Bronchial epithelial cell (primary cell): Measurements from ENCODE around the gene GAB3. TPM values are rescaled to one million over a fixed set of nuclear protein-coding genes. Genes with fewer than 3 reads are reported as not detected.

Experiments
- DNase-seq: peaks from one replicate; pipeline ENCODE4 v3.0.0-alpha.2; 2010; ENCODE audit warnings: low read depth
- FAIRE-seq: peaks from 2 replicates; lab custom pipeline; 2011; peaks lifted over from hg19 to GRCh38; lab: Jason Lieb, UNC
- H3K27me3 ChIP-seq: 2 replicates; pipeline ENCODE4 v1.5.1; 2011; ENCODE audit warnings: low read length; ENCODE audit not compliant: control insufficient read depth, insufficient read depth
- H3K36me3 ChIP-seq: 2 replicates; pipeline ENCODE4 v1.5.1; 2011; ENCODE audit warnings: low read length; ENCODE audit not compliant: control insufficient read depth, insufficient read depth
- H3K4me3 ChIP-seq: 2 replicates; pipeline ENCODE4 v1.5.1; 2011; ENCODE audit warnings: mild to moderate bottlenecking, low read depth, low read length, control low read depth
- total RNA-seq: library from RNA; depleted of rRNA; stranded (reverse); fragments of >200 nt; gene quantifications from 2 replicates; pipeline ENCODE4 v1.2.1, GENCODE V29; 2014
- TF ChIP-seq, protein P1 (sequence below): IDR thresholded peaks from 2 replicates; pipeline ENCODE4 v1.5.1; 2011; ENCODE audit warnings: mild to moderate bottlenecking, moderate library complexity, low read length, control low read depth, inconsistent platforms; ENCODE audit not compliant: insufficient read depth, severe bottlenecking

The GAB3 gene, protein sequence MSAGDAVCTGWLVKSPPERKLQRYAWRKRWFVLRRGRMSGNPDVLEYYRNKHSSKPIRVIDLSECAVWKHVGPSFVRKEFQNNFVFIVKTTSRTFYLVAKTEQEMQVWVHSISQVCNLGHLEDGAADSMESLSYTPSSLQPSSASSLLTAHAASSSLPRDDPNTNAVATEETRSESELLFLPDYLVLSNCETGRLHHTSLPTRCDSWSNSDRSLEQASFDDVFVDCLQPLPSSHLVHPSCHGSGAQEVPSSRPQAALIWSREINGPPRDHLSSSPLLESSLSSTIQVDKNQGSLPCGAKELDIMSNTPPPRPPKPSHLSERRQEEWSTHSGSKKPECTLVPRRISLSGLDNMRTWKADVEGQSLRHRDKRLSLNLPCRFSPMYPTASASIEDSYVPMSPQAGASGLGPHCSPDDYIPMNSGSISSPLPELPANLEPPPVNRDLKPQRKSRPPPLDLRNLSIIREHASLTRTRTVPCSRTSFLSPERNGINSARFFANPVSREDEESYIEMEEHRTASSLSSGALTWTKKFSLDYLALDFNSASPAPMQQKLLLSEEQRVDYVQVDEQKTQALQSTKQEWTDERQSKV
- total RNA-seq = under 0.01 and 0.13 TPM in 2 replicates

DNA sequence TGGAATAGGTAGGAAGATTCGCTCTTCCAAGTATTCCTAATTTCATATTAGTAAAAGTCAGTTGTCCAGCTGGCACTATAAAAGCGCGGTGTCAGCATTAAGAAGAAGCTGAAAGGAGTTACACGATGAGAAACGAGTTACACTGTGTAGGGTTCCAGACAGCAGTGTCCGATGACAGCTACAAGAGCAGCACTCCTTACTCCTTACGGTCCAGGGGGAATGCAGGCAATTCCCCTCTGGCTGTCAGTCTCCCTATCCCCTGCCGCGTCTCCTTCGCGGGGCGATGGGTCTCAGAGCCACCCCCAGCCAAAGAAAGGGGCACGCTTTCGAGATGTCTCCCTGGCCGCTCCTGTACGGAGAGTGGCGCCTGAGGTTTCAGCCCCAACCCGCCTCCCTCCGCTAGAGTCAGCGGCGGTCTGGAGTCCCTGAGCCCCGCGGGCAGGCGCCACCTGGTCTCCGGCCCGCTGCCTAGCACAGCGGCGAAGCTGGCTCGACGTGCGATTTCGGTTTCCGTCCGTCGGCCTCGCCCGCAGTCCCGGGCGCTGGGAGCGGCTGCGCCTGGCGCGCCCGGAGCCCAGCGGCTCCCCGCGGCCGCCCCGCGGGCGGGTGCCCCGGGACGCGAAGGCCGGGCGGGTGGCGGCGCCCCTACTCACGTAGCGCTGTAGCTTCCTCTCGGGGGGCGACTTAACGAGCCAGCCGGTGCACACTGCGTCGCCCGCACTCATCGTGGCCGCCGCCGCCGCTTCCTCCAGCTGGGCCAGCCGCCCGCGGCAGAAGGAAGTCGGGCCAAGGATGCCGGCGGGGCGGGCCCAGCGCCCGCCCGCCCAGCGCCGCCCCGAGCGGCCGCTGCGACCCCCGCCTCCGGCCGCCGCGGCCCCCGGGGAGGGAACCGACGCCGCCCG, at the start of gene GAB3:
Gene GAB3, minus strand, starts transcription at position 777 of the 902 bp plus-strand sequence. Its CDS starts 52 bp downstream, at position 725.
- H3K36me3 ChIP-seq = no peaks in the 10 kb centered on the region
- no peak for FAIRE-seq
- peaks cover 6% of the 10 kb centered on the region for H3K27me3 ChIP-seq
- TF ChIP-seq, protein P1, sequence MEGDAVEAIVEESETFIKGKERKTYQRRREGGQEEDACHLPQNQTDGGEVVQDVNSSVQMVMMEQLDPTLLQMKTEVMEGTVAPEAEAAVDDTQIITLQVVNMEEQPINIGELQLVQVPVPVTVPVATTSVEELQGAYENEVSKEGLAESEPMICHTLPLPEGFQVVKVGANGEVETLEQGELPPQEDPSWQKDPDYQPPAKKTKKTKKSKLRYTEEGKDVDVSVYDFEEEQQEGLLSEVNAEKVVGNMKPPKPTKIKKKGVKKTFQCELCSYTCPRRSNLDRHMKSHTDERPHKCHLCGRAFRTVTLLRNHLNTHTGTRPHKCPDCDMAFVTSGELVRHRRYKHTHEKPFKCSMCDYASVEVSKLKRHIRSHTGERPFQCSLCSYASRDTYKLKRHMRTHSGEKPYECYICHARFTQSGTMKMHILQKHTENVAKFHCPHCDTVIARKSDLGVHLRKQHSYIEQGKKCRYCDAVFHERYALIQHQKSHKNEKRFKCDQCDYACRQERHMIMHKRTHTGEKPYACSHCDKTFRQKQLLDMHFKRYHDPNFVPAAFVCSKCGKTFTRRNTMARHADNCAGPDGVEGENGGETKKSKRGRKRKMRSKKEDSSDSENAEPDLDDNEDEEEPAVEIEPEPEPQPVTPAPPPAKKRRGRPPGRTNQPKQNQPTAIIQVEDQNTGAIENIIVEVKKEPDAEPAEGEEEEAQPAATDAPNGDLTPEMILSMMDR = peak; percentile 1
- DNase-seq = no peak
- H3K4me3 ChIP-seq = peak within 1 kb of the TSS; percentile 32

GRCh38 chrX:154799556-154800348, 48.9 kb upstream of the GAB3 start:
- FAIRE-seq = no peak
- Histone ChIP-seq H3K4me3 (no peak overlapping the region), H3K27me3 (no peaks in the 10 kb centered on the region), H3K36me3 (no peaks in the 10 kb centered on the region)
- TF ChIP-seq, protein P1 = no peak
- DNase-seq = peak; percentile 24

DNA sequence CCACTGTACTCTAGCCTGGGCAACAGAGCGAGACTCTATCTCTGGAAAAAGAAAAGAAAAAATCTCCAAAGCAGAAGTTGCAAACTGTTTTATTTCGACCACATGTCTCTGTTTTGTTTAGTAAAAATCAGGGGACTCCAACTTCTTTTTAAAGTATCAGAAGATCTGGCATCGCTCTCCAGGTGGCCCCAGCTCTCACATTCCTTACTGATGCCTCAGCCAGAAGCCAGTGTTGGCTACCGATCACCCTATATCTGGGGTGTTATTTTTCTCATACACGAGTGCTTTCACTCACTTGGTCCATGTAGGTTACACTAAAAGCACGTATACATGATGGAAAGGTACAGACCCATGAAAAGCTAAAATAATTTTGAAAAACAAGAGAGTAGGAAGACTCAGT, 46.1 kb upstream of the GAB3 start:
- H3K27me3 ChIP-seq = no peaks in the 10 kb centered on the region
- TF ChIP-seq, protein P1 = no peak
- FAIRE-seq (no peak), DNase-seq (peak; percentile 2)
- H3K36me3 ChIP-seq = no peaks in the 10 kb centered on the region
- H3K4me3 ChIP-seq = no peak overlapping the region

- Histone ChIP-seq H3K36me3 (no peaks in the 10 kb centered on the region), H3K27me3 (no peaks in the 10 kb centered on the region), H3K4me3 (no peak overlapping the region)
- DNase-seq (no peak), FAIRE-seq (no peak)
- TF ChIP-seq, protein P1 = no peak
Observed at GRCh38 chrX:154795016-154795415, 44.1 kb upstream of the GAB3 start.

DNA sequence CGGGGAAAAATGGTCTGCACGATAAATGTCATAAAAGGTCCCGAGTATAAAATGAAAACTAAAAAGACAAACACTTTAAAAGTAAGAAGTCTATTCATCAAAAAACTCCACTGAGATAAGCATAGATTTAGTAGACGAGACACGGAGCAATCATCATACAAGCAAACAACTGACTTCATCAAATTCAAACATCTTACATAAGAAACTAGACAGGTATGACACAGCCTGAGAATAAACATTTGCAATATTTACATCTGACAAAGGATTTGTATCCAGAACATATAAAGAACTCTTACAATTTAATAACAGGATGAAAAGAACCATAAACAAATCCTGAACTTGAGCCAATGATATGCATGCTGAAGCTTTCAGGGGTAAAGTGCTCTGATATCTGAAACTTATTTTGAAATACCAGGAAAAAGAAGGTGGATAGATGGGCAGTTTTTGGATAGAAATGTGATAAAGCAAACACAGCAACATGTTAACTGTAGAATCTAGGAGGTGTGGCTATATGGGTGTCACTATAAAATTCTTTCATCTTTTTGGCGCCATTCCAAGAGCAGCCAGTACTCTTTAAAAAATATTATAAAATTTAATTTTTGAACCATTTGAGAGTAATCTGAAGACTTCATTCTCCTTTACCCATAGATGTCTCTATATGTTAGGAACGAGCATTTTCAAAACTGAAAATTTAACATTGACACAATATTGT, 42.4 kb upstream of the GAB3 start:
- no peaks in the 10 kb centered on the region for H3K27me3 ChIP-seq
- FAIRE-seq = no peak
- no peak overlapping the region for H3K4me3 ChIP-seq
- no peaks in the 10 kb centered on the region for H3K36me3 ChIP-seq
- DNase-seq = peak; percentile 55
- TF ChIP-seq, protein P1 = no peak
